BE2C (cell line): ENCODE data around the gene PROSER2.
A peak's percentile ranks its signal among the peaks of the same experiment; 100 is the strongest.

Source experiments
- DNase-seq: peaks from one replicate; pipeline ENCODE4 v3.0.0-alpha.2; 2020
- H3K27me3 ChIP-seq: fragments of 250-450 bp; sonication (Bioruptor Pico); 2 replicates; pipeline ENCODE4 v1.5.1; 2020; ENCODE audit warnings: mild to moderate bottlenecking
- H3K36me3 ChIP-seq: fragments of 250-450 bp; sonication (Bioruptor Pico); 2 replicates; pipeline ENCODE4 v1.5.1; 2020; ENCODE audit warnings: mild to moderate bottlenecking
- H3K4me1 ChIP-seq: fragments of 250-450 bp; sonication (Bioruptor Pico); 2 replicates; pipeline ENCODE4 v1.5.1; 2020
- H3K4me3 ChIP-seq: 2 replicates; pipeline ENCODE4 v1.5.1; 2011; ENCODE audit warnings: low read depth, low read length
- H3K9me3 ChIP-seq: fragments of 250-450 bp; sonication (Bioruptor Pico); 2 replicates; pipeline ENCODE4 v1.5.1; 2020
- TF ChIP-seq, protein P1 (sequence below): IDR thresholded peaks from 2 replicates; pipeline ENCODE4 v1.5.1; 2012; ENCODE audit warnings: mild to moderate bottlenecking, low read depth, low read length

Gene PROSER2

GRCh38 chr10:11894381-11895107, 71.4 kb downstream of the PROSER2 start:
- no peaks in the 10 kb centered on the region for H3K4me1 ChIP-seq
- no peak overlapping the region for H3K4me3 ChIP-seq
- no peaks in the 10 kb centered on the region for H3K27me3 ChIP-seq
- TF ChIP-seq, protein P1, sequence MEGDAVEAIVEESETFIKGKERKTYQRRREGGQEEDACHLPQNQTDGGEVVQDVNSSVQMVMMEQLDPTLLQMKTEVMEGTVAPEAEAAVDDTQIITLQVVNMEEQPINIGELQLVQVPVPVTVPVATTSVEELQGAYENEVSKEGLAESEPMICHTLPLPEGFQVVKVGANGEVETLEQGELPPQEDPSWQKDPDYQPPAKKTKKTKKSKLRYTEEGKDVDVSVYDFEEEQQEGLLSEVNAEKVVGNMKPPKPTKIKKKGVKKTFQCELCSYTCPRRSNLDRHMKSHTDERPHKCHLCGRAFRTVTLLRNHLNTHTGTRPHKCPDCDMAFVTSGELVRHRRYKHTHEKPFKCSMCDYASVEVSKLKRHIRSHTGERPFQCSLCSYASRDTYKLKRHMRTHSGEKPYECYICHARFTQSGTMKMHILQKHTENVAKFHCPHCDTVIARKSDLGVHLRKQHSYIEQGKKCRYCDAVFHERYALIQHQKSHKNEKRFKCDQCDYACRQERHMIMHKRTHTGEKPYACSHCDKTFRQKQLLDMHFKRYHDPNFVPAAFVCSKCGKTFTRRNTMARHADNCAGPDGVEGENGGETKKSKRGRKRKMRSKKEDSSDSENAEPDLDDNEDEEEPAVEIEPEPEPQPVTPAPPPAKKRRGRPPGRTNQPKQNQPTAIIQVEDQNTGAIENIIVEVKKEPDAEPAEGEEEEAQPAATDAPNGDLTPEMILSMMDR, result no peak
- H3K9me3 ChIP-seq, result no peaks in the 10 kb centered on the region
- H3K36me3 ChIP-seq, result no peaks in the 10 kb centered on the region
- DNase-seq, result no peak

GRCh38 chr10:11895108-11895466, 71.9 kb downstream of the PROSER2 start:
- no peaks in the 10 kb centered on the region for H3K36me3 ChIP-seq
- no peaks in the 10 kb centered on the region for H3K27me3 ChIP-seq
- DNase-seq, result no peak
- no peaks in the 10 kb centered on the region for H3K9me3 ChIP-seq
- TF ChIP-seq, protein P1, result no peak
- no peaks in the 10 kb centered on the region for H3K4me1 ChIP-seq
- no peak overlapping the region for H3K4me3 ChIP-seq

DNA sequence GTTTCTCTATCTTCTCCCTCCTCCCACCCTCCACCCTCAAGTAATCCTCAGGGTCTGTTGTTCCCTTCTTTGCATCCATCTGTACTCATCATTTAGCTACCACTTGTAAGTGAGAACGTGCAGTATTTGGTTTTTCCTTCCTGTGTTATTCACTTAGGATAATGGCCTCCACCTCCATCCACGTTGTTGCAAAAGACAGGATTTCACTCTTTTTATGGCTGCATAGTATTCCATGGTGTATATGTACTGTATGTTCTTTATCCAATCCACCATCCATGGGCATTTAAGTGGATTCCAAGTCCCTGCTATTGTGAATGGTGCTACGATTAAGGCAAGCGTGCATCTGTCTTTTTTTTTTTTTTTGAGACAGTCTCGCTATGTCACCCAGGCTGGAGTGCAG, 72.4 kb downstream of the PROSER2 start:
- Histone ChIP-seq H3K9me3 (no peaks in the 10 kb centered on the region), H3K36me3 (no peaks in the 10 kb centered on the region), H3K4me3 (no peak overlapping the region), H3K4me1 (no peaks in the 10 kb centered on the region), H3K27me3 (no peaks in the 10 kb centered on the region)
- no peak for DNase-seq
- TF ChIP-seq, protein P1, result no peak

- Histone ChIP-seq H3K4me3 (no peak overlapping the region), H3K4me1 (no peaks in the 10 kb centered on the region), H3K27me3 (no peaks in the 10 kb centered on the region), H3K9me3 (no peaks in the 10 kb centered on the region), H3K36me3 (no peaks in the 10 kb centered on the region)
- TF ChIP-seq, protein P1, result no peak
- DNase-seq, result no peak
These were observed 73.5 kb downstream of the PROSER2 start for GRCh38 chr10:11896549-11897200.

GRCh38 chr10:11898033-11898371, 74.8 kb downstream of the PROSER2 start:
- no peaks in the 10 kb centered on the region for H3K4me1 ChIP-seq
- no peaks in the 10 kb centered on the region for H3K36me3 ChIP-seq
- no peak overlapping the region for H3K4me3 ChIP-seq
- TF ChIP-seq, protein P1, result no peak
- H3K27me3 ChIP-seq, result no peaks in the 10 kb centered on the region
- DNase-seq, result no peak
- no peaks in the 10 kb centered on the region for H3K9me3 ChIP-seq

DNA sequence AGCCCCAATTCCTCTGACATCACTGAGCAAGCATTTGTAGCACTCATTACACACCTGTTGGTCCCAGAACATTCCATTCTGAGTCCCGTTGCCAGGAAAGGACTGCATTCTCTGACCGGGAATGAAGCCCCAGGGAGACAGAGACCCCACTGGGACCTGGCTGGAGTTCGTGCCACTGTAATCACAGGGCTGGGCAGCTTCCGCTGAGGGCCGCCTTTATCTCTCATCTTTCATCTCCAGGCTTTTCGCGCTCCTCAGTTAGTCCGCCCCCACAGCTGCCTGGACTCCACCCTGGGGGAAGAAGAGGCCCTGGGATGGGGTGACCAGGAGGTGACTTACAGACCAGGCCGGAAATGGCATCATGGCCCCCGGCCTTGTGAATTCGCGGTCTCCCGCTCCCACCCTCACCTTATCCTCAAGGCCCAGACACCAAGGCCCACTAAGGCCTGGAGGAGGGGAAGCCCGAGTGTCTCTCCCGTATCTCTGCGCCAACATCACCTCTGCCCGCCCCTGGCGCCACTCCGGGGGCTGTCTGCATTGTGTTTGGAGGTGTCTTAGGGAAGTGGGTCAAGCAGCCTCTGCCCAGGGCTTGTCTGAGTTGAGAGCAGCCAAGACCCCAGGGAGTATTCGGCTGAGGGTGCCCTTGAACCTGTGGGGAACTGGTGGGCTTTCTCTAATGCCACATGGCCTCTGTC, 75.4 kb downstream of the PROSER2 start:
- no peaks in the 10 kb centered on the region for H3K36me3 ChIP-seq
- no peak overlapping the region for H3K4me3 ChIP-seq
- TF ChIP-seq, protein P1, result no peak
- no peaks in the 10 kb centered on the region for H3K27me3 ChIP-seq
- H3K4me1 ChIP-seq, result no peaks in the 10 kb centered on the region
- DNase-seq, result peak; percentile 37
- H3K9me3 ChIP-seq, result no peaks in the 10 kb centered on the region
